ENCODE results near the gene CELF2.

CELF2 gene

DNA sequence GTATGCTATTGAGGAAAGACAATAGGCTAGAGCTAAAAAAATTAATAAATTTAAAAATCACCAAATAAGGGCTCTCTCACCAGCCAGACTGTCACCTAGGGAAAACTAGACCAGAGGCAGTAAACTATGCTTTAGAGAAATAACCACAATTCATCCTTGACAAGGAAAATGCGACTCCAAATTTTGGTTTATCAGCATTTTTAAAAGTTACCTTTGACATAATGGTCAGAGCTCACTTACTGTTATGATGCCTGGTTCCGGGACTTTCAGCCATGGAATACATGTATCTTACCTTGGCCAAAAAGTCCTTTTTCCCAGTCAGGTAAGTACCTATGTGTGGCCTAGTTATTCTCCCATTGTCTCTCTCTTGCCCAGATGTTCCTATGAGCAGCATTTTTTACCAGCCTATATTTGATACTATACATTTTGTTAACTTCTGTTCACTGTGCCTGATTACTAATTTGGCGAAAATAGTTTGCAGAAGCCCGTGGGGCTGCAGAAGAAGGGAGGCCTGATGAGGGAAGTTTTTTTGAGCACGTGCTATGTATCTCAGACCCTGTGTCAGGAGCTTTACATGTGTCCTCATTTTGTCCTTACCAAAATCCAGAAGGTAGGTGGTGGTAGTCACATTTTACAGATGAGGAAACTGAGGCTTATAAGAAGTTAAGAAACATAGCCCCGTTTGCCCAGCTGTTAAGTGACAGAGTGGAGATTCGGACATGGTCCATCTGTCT is 149.7 kb downstream of the CELF2 start:
- Histone ChIP-seq H3K9ac (ENCODE audit: low read depth, low read length) (no peak overlapping the region), H3K36me3 (ENCODE audit: insufficient read depth, low read length) (no peaks in the 10 kb centered on the region), H3K9me3 (ENCODE audit: insufficient read depth, low read depth, low read length) (no peaks in the 10 kb centered on the region), H3K4me3 (ENCODE audit: low read length) (no peak overlapping the region), H3K4me1 (ENCODE audit: insufficient read depth, low read length) (peaks cover 41% of the 10 kb centered on the region), H3K27me3 (ENCODE audit: insufficient read depth, low read length) (no peaks in the 10 kb centered on the region; the same call in none of the 2 replicates), H3K27ac (ENCODE audit: low read depth, low read length) (no peak overlapping the region)
- WGBS: 90% methylated on average over 7 of the region's 7 CpGs

GRCh38 chr10:11168423-11169090 is 150.9 kb downstream of the CELF2 start:
- Histone ChIP-seq H3K27ac (ENCODE audit: low read depth, low read length) (no peak overlapping the region), H3K4me1 (ENCODE audit: insufficient read depth, low read length) (peaks cover 37% of the 10 kb centered on the region), H3K4me3 (ENCODE audit: low read length) (no peak overlapping the region), H3K9me3 (ENCODE audit: insufficient read depth, low read depth, low read length) (no peaks in the 10 kb centered on the region), H3K9ac (ENCODE audit: low read depth, low read length) (no peak overlapping the region), H3K36me3 (ENCODE audit: insufficient read depth, low read length) (no peaks in the 10 kb centered on the region), H3K27me3 (ENCODE audit: insufficient read depth, low read length) (no peaks in the 10 kb centered on the region; the same call in none of the 2 replicates)
- 90% methylated on average over 6 of the region's 6 CpGs for WGBS

DNA sequence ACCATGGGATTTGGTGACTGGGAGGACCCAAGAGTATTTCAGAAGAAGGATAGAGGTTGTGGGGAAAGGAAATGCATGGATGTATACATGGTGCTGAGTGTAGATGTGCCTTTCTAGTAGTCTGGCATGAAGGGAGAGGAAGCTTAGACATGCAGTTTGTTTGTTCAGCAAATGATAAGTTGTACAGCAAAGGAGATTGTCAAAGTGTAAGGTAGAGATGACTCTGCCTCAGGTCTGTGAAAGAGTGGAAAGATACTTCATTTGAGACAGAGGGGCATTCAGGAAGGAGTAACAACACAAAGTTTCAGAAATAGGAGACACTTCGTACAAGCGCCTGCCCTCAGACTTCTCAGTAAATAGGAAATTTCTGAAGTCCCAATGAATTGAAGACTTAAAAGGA is 152.3 kb downstream of the CELF2 start:
- peaks cover 27% of the 10 kb centered on the region for H3K4me1 ChIP-seq (ENCODE audit: insufficient read depth, low read length)
- H3K27ac ChIP-seq (ENCODE audit: low read depth, low read length): no peak overlapping the region
- no peaks in the 10 kb centered on the region; the same call in none of the 2 replicates for H3K27me3 ChIP-seq (ENCODE audit: insufficient read depth, low read length)

GRCh38 chr10:11170574-11170973 is 152.9 kb downstream of the CELF2 start:
- H3K9ac ChIP-seq (ENCODE audit: low read depth, low read length): no peak overlapping the region
- H3K4me1 ChIP-seq (ENCODE audit: insufficient read depth, low read length): peaks cover 27% of the 10 kb centered on the region
- WGBS: 95% methylated on average over 7 of the region's 8 CpGs
- H3K27me3 ChIP-seq (ENCODE audit: insufficient read depth, low read length): no peaks in the 10 kb centered on the region; the same call in 1 of the 2 replicates
- no peak overlapping the region for H3K4me3 ChIP-seq (ENCODE audit: low read length)
- H3K9me3 ChIP-seq (ENCODE audit: insufficient read depth, low read depth, low read length): no peaks in the 10 kb centered on the region
- H3K36me3 ChIP-seq (ENCODE audit: insufficient read depth, low read length): no peaks in the 10 kb centered on the region
- H3K27ac ChIP-seq (ENCODE audit: low read depth, low read length): no peak overlapping the region

More for the DNA sequence above, 152.3 kb downstream of the CELF2 start:
- no peak overlapping the region for H3K9ac ChIP-seq (ENCODE audit: low read depth, low read length)
- no peaks in the 10 kb centered on the region for H3K9me3 ChIP-seq (ENCODE audit: insufficient read depth, low read depth, low read length)
- H3K36me3 ChIP-seq (ENCODE audit: insufficient read depth, low read length): no peaks in the 10 kb centered on the region
- H3K4me3 ChIP-seq (ENCODE audit: low read length): no peak overlapping the region
- WGBS: over 99% methylated on average over 2 of the region's 2 CpGs

DNA sequence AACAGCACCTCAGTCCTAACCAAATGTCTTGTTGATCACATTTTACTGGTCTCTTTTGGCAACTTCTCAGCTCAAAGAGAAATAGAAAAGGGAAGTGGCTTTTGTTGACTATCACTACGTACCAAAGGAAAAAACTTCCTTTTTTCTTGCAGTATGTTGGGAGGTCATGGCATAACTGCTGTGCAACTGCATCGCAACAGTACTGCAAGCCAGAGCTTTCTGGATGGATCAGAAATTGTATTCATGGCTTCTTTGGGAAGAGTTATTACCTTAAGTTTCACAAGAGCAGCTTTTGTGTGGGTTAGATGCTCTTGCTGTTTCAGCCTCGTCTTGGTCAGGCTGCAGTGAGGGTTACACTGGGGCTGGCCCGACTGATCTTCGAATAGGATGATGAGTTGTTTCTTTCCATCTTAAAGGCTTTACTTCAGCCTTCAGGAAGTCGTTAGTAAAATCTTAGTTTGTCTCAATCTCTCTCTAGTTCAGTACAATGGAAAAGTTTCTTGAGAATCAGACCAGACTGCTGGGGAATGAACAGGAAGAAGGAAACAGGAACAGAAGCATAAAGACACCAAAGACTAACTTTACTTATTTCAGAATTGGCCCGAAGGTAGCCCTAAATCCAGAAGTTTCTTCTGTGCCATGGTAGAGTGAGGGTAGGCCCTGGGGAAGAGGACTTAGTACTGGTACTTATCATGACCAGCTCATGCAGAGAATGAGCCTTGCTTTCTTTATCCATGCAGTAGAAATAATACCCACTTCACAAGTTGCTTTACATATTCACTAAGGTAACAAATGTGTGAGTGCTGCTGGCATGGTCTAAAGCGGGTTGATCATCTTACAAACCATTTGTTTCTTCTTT is 153.6 kb downstream of the CELF2 start:
- Histone ChIP-seq H3K9ac (ENCODE audit: low read depth, low read length) (no peak overlapping the region), H3K4me3 (ENCODE audit: low read length) (no peak overlapping the region), H3K27me3 (ENCODE audit: insufficient read depth, low read length) (no peaks in the 10 kb centered on the region; the same call in 1 of the 2 replicates), H3K27ac (ENCODE audit: low read depth, low read length) (no peak overlapping the region), H3K9me3 (ENCODE audit: insufficient read depth, low read depth, low read length) (no peaks in the 10 kb centered on the region), H3K36me3 (ENCODE audit: insufficient read depth, low read length) (no peaks in the 10 kb centered on the region), H3K4me1 (ENCODE audit: insufficient read depth, low read length) (peaks cover 24% of the 10 kb centered on the region)
- 90% methylated on average over 8 of the region's 8 CpGs for WGBS

GRCh38 chr10:11173042-11173441 is 155.4 kb downstream of the CELF2 start:
- H3K9me3 ChIP-seq (ENCODE audit: insufficient read depth, low read depth, low read length): no peaks in the 10 kb centered on the region
- H3K27me3 ChIP-seq (ENCODE audit: insufficient read depth, low read length): no peaks in the 10 kb centered on the region
- H3K4me1 ChIP-seq (ENCODE audit: insufficient read depth, low read length): peaks cover 15% of the 10 kb centered on the region
- WGBS: 97% methylated on average over 5 of the region's 5 CpGs
- no peak overlapping the region for H3K4me3 ChIP-seq (ENCODE audit: low read length)
- no peaks in the 10 kb centered on the region for H3K36me3 ChIP-seq (ENCODE audit: insufficient read depth, low read length)
- H3K27ac ChIP-seq (ENCODE audit: low read depth, low read length): no peak overlapping the region
- H3K9ac ChIP-seq (ENCODE audit: low read depth, low read length): no peak overlapping the region

DNA sequence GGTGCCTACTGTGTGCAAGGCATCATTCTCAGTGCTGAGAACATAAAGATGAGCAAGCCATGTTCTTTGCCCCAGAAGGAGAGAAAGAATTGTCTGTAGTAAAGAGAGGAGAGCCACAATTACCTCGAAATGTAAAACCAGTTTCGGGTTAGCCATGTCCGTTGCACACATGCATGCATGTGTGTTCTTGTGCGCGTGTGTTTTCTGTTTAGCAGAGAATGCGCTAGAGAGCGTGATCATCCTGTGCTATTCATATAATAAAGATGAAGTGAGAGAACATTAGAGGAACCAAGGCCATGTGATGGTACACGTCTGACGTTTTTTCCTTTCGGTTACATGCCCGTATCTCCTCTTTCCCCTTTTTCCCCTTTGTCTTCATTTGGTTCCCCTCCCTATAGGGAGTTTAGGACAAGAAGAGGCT is 158.2 kb downstream of the CELF2 start:
- Histone ChIP-seq H3K9ac (ENCODE audit: low read depth, low read length) (no peak overlapping the region), H3K27ac (ENCODE audit: low read depth, low read length) (no peak overlapping the region), H3K27me3 (ENCODE audit: insufficient read depth, low read length) (no peaks in the 10 kb centered on the region), H3K4me1 (ENCODE audit: insufficient read depth, low read length) (peaks cover 7% of the 10 kb centered on the region), H3K9me3 (ENCODE audit: insufficient read depth, low read depth, low read length) (no peaks in the 10 kb centered on the region), H3K4me3 (ENCODE audit: low read length) (no peak overlapping the region), H3K36me3 (ENCODE audit: insufficient read depth, low read length) (no peaks in the 10 kb centered on the region)
- WGBS: 99% methylated on average over 11 of the region's 11 CpGs

GRCh38 chr10:11176746-11177145 is 159.1 kb downstream of the CELF2 start:
- 95% methylated on average over 5 of the region's 7 CpGs for WGBS
- no peak overlapping the region for H3K27ac ChIP-seq (ENCODE audit: low read depth, low read length)

GRCh38 chr10:11177381-11177780 is 159.7 kb downstream of the CELF2 start:
- Histone ChIP-seq H3K36me3 (ENCODE audit: insufficient read depth, low read length) (no peaks in the 10 kb centered on the region), H3K27me3 (ENCODE audit: insufficient read depth, low read length) (no peaks in the 10 kb centered on the region), H3K9ac (ENCODE audit: low read depth, low read length) (no peak overlapping the region), H3K27ac (ENCODE audit: low read depth, low read length) (no peak overlapping the region), H3K9me3 (ENCODE audit: insufficient read depth, low read depth, low read length) (no peaks in the 10 kb centered on the region), H3K4me1 (ENCODE audit: insufficient read depth, low read length) (no peaks in the 10 kb centered on the region), H3K4me3 (ENCODE audit: low read length) (no peak overlapping the region)
- WGBS: 94% methylated on average over 1 of the region's 1 CpG

More at GRCh38 chr10:11176746-11177145, 159.1 kb downstream of the CELF2 start:
- H3K36me3 ChIP-seq (ENCODE audit: insufficient read depth, low read length): no peaks in the 10 kb centered on the region
- no peaks in the 10 kb centered on the region for H3K4me1 ChIP-seq (ENCODE audit: insufficient read depth, low read length)
- no peaks in the 10 kb centered on the region for H3K9me3 ChIP-seq (ENCODE audit: insufficient read depth, low read depth, low read length)
- no peak overlapping the region for H3K9ac ChIP-seq (ENCODE audit: low read depth, low read length)
- H3K4me3 ChIP-seq (ENCODE audit: low read length): no peak overlapping the region
- H3K27me3 ChIP-seq (ENCODE audit: insufficient read depth, low read length): no peaks in the 10 kb centered on the region

DNA sequence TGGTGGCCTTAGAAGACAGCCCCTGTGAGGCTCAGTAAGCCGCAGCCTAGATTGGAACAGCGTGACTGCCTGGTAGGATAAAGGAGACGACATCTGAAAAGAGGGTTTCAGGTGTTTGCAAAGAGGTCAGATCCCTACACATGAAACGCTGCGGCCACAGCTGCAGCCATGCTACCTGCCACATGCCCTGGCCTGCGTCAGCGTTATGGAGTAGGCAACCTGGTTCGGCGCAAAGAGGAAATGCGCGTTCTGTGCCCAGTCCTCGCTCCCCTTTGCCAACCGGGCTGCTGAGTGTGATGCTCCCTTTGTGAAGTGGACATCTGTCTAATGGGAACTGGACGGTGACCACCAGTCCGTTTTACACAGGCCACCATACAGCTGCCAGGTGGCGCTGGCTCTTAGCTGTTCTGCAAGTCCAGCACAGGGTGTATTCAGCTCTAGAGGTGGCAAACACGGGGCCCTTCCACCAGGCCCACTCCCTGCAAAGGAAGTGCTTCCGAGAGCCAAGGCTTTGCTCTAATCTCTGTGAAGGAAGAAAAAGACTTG is 160.3 kb downstream of the CELF2 start:
- no peak overlapping the region for H3K9ac ChIP-seq (ENCODE audit: low read depth, low read length)
- H3K4me1 ChIP-seq (ENCODE audit: insufficient read depth, low read length): no peaks in the 10 kb centered on the region; the same call in 1 of the 2 replicates
- no peaks in the 10 kb centered on the region for H3K36me3 ChIP-seq (ENCODE audit: insufficient read depth, low read length)
- no peaks in the 10 kb centered on the region for H3K9me3 ChIP-seq (ENCODE audit: insufficient read depth, low read depth, low read length)
- no peak overlapping the region for H3K4me3 ChIP-seq (ENCODE audit: low read length)
- 95% methylated on average over 18 of the region's 18 CpGs for WGBS
- H3K27ac ChIP-seq (ENCODE audit: low read depth, low read length): no peak overlapping the region
- no peaks in the 10 kb centered on the region for H3K27me3 ChIP-seq (ENCODE audit: insufficient read depth, low read length)

All from HUES64 (cell line).